Measurements from ENCODE around the gene FAM180B.
"Not testable (repeated sequence)": the region's sequence is repeated elsewhere in the genome, so short reads cannot be mapped to it uniquely, and the experiment has no call there.

The FAM180B gene

GRCh38 chr11:47586098-47586855, at the start of gene FAM180B:
Gene FAM180B (plus strand): TSS chr11:47586678. CDS start chr11:47586769, 91 bp downstream.
- DNase-seq = no peak

GRCh38 chr11:47536915-47537314, 49.6 kb upstream of the FAM180B start:
- DNase-seq = no peak

GRCh38 chr11:47538741-47539565, 47.5 kb upstream of the FAM180B start:
- peak; percentile 75 for DNase-seq

GRCh38 chr11:47539681-47540039, 46.8 kb upstream of the FAM180B start:
- no peak for DNase-seq

GRCh38 chr11:47541070-47541469, 45.4 kb upstream of the FAM180B start:
- DNase-seq = no peak

GRCh38 chr11:47545298-47545697, 41.2 kb upstream of the FAM180B start:
- DNase-seq = no peak

GRCh38 chr11:47546274-47546673, 40.2 kb upstream of the FAM180B start:
- DNase-seq = not testable (repeated sequence)

- DNase-seq = no peak
These were observed 36.0 kb upstream of the FAM180B start for GRCh38 chr11:47550288-47551047.

GRCh38 chr11:47551086-47551485, 35.4 kb upstream of the FAM180B start:
- no peak for DNase-seq

- peak; percentile 18 for DNase-seq
These were observed 34.4 kb upstream of the FAM180B start for GRCh38 chr11:47552056-47552565.

- DNase-seq = peak; percentile 74
These were observed 33.7 kb upstream of the FAM180B start, which contains the start of gene CELF1 for GRCh38 chr11:47552566-47553405. Gene CELF1 (minus strand): TSS chr11:47553132. CDS start chr11:47499523, 53,609 bp downstream.

- DNase-seq = no peak
These were observed 33.1 kb upstream of the FAM180B start for GRCh38 chr11:47553406-47553743.

- not testable (repeated sequence) for DNase-seq
These were observed 29.5 kb upstream of the FAM180B start for GRCh38 chr11:47557004-47557403.

GRCh38 chr11:47558695-47559094, 27.8 kb upstream of the FAM180B start:
- DNase-seq = no peak

- DNase-seq = no peak
These were observed 26.1 kb upstream of the FAM180B start for GRCh38 chr11:47560426-47560825.

GRCh38 chr11:47562393-47562792, 24.1 kb upstream of the FAM180B start:
- not testable (repeated sequence) for DNase-seq

- DNase-seq = not testable (repeated sequence)
These were observed 22.1 kb upstream of the FAM180B start for GRCh38 chr11:47564366-47564765.

- DNase-seq = no peak
These were observed 21.5 kb upstream of the FAM180B start for GRCh38 chr11:47564933-47565339.

GRCh38 chr11:47565340-47566148, 20.9 kb upstream of the FAM180B start, which contains the start of gene PTPMT1:
Gene PTPMT1 (plus strand): TSS chr11:47565599. CDS start chr11:47565623, 24 bp downstream.
- peak; percentile 55 for DNase-seq

- no peak for DNase-seq
These were observed 20.3 kb upstream of the FAM180B start for GRCh38 chr11:47566149-47566698.

GRCh38 chr11:47569646-47570045, 16.8 kb upstream of the FAM180B start:
- no peak for DNase-seq

Data from DMS79 (cell line).